DND-41 (cell line): ENCODE data around the gene GPR31.

ENCODE experiments used
- ATAC-seq: fragments of 200-7000 bp; cut with Tn5 transposase; 3 replicates; pipeline ENCODE4 v1.9.1; 2021; ENCODE audit warnings: low read depth; ENCODE audit not compliant: insufficient read depth
- DNase-seq: peaks from one replicate; pipeline ENCODE4 v3.0.0-alpha.2; 2020
- H2AFZ ChIP-seq: 2 replicates; pipeline ENCODE4 v1.6.0; 2012; ENCODE audit warnings: low read depth, low read length
- H3K27ac ChIP-seq: 2 replicates; pipeline ENCODE4 v1.5.1; 2012; ENCODE audit warnings: low read length, inconsistent platforms
- H3K27me3 ChIP-seq: fragments of 200-600 bp; sonication (generic); 2 replicates; pipeline ENCODE4 v1.6.0; 2012; ENCODE audit warnings: low read length, mild to moderate bottlenecking, inconsistent platforms; ENCODE audit not compliant: insufficient read depth, poor library complexity
- H3K36me3 ChIP-seq: 2 replicates; pipeline ENCODE4 v1.5.1; 2012; ENCODE audit warnings: low read length, inconsistent platforms; ENCODE audit not compliant: insufficient read depth
- H3K4me1 ChIP-seq: 2 replicates; pipeline ENCODE4 v1.5.1; 2012; ENCODE audit warnings: mild to moderate bottlenecking, low read length; ENCODE audit not compliant: insufficient read depth
- H3K4me2 ChIP-seq: 2 replicates; pipeline ENCODE4 v1.6.0; 2012; ENCODE audit warnings: mild to moderate bottlenecking, moderate library complexity, low read length, inconsistent platforms; ENCODE audit not compliant: insufficient read depth
- H3K4me3 ChIP-seq, 2 experiments: fragments of 200-600 bp in 1 of 2; shearing (Covaris generic) in 1 of 2; 2 replicates each; pipeline ENCODE4 v1.5.1; 2012 to 2016; ENCODE audit warnings: inconsistent platforms in 2 of 2, low read length in 2 of 2, mild to moderate bottlenecking in 2 of 2, low read depth in 1 of 2, moderate library complexity in 1 of 2
- H3K79me2 ChIP-seq: 2 replicates; pipeline ENCODE4 v1.6.0; 2012; ENCODE audit warnings: low read length, inconsistent platforms; ENCODE audit not compliant: insufficient read depth
- H3K9ac ChIP-seq: 2 replicates; pipeline ENCODE4 v1.6.0; 2012; ENCODE audit warnings: low read depth, mild to moderate bottlenecking, inconsistent platforms, low read length, moderate library complexity
- H3K9me3 ChIP-seq: 2 replicates; pipeline ENCODE4 v1.5.1; 2012; ENCODE audit warnings: low read length, moderate library complexity, mild to moderate bottlenecking, inconsistent platforms; ENCODE audit not compliant: insufficient read depth, severe bottlenecking
- H4K20me1 ChIP-seq: 2 replicates; pipeline ENCODE4 v1.6.0; 2012; ENCODE audit warnings: low read length; ENCODE audit not compliant: insufficient read depth
- CTCF ChIP-seq: IDR thresholded peaks from 2 replicates; pipeline ENCODE4 v1.5.1; 2012; ENCODE audit warnings: borderline replicate concordance, low read length, moderate library complexity, mild to moderate bottlenecking; ENCODE audit not compliant: poor library complexity, severe bottlenecking; ENCODE audit errors: extremely low read depth
- EZH2 ChIP-seq: IDR thresholded peaks from 3 replicates; pipeline ENCODE4 v1.6.1; 2012; ENCODE audit warnings: borderline replicate concordance, low read depth, mild to moderate bottlenecking, moderate library complexity, low read length, inconsistent platforms; ENCODE audit not compliant: severe bottlenecking

The GPR31 gene

GRCh38 chr6:167151648-167152047 lies 6.1 kb downstream of the GPR31 start:
- H3K4me3 ChIP-seq = no peak overlapping the region
- no peak overlapping the region for H2AFZ ChIP-seq
- no peak for DNase-seq
- no peak overlapping the region for H3K27ac ChIP-seq
- no peak overlapping the region for H3K9ac ChIP-seq
- H3K79me2 ChIP-seq = no peaks in the 10 kb centered on the region
- no peaks in the 10 kb centered on the region for H3K36me3 ChIP-seq
- H3K4me1 ChIP-seq = no peaks in the 10 kb centered on the region
- H4K20me1 ChIP-seq = no peaks in the 10 kb centered on the region
- H3K27me3 ChIP-seq = peaks cover 8% of the 10 kb centered on the region
- no peak overlapping the region for H3K4me2 ChIP-seq
- no peak for ATAC-seq
- TF ChIP-seq CTCF = no peak
- no peak for TF ChIP-seq EZH2
- no peaks in the 10 kb centered on the region for H3K9me3 ChIP-seq

- Histone ChIP-seq H3K27me3 (peaks cover 8% of the 10 kb centered on the region), H3K9ac (no peak overlapping the region), H3K4me3 (no peak overlapping the region), H3K79me2 (no peaks in the 10 kb centered on the region), H3K36me3 (no peaks in the 10 kb centered on the region), H3K4me2 (no peak overlapping the region), H2AFZ (no peak overlapping the region), H3K9me3 (no peaks in the 10 kb centered on the region), H3K4me1 (no peaks in the 10 kb centered on the region), H4K20me1 (no peaks in the 10 kb centered on the region), H3K27ac (no peak overlapping the region)
- TF ChIP-seq CTCF = no peak
- no peak for TF ChIP-seq EZH2
- ATAC-seq (no peak), DNase-seq (no peak)
Measured at GRCh38 chr6:167150941-167151549, 6.7 kb downstream of the GPR31 start.

GRCh38 chr6:167148997-167149396 lies 8.8 kb downstream of the GPR31 start:
- Histone ChIP-seq H3K4me3 (no peak overlapping the region), H3K27ac (no peak overlapping the region), H3K9me3 (no peaks in the 10 kb centered on the region), H4K20me1 (no peaks in the 10 kb centered on the region), H3K79me2 (no peaks in the 10 kb centered on the region), H3K9ac (no peak overlapping the region), H2AFZ (no peak overlapping the region), H3K4me1 (no peaks in the 10 kb centered on the region), H3K36me3 (no peaks in the 10 kb centered on the region), H3K27me3 (peaks cover 2% of the 10 kb centered on the region), H3K4me2 (no peak overlapping the region)
- TF ChIP-seq EZH2 (no peak), CTCF (no peak)
- ATAC-seq (no peak), DNase-seq (no peak)

- H4K20me1 ChIP-seq = no peaks in the 10 kb centered on the region
- H3K27ac ChIP-seq = no peak overlapping the region
- H2AFZ ChIP-seq = no peak overlapping the region
- peaks cover 2% of the 10 kb centered on the region for H3K27me3 ChIP-seq
- no peak for ATAC-seq
- no peak for DNase-seq
- H3K9me3 ChIP-seq = no peaks in the 10 kb centered on the region
- no peak overlapping the region for H3K9ac ChIP-seq
- no peaks in the 10 kb centered on the region for H3K79me2 ChIP-seq
- H3K36me3 ChIP-seq = no peaks in the 10 kb centered on the region
- no peak overlapping the region for H3K4me2 ChIP-seq
- H3K4me3 ChIP-seq = no peak overlapping the region
- H3K4me1 ChIP-seq = no peaks in the 10 kb centered on the region
- TF ChIP-seq EZH2 (no peak), CTCF (no peak)
Measured at GRCh38 chr6:167148021-167148420, 9.8 kb downstream of the GPR31 start.
